IPS-20b (cell line): Measurements from ENCODE around the gene RAB20.

Source experiments
- H3K27ac ChIP-seq: one replicate; pipeline ENCODE4 v1.5.1; 2013; ENCODE audit warnings: low read length
- H3K27me3 ChIP-seq: 2 replicates; pipeline ENCODE4 v1.6.1; 2013; ENCODE audit warnings: mild to moderate bottlenecking, low read length, inconsistent platforms; ENCODE audit not compliant: insufficient read depth
- H3K36me3 ChIP-seq: 2 replicates; pipeline ENCODE4 v1.6.1; 2013; ENCODE audit warnings: low read depth, mild to moderate bottlenecking, inconsistent platforms, low read length, moderate library complexity; ENCODE audit not compliant: insufficient read depth
- H3K4me1 ChIP-seq: 2 replicates; pipeline ENCODE4 v1.6.1; 2013; ENCODE audit warnings: mild to moderate bottlenecking, control low read depth, inconsistent platforms, low read length, moderate library complexity; ENCODE audit not compliant: insufficient read depth
- H3K4me3 ChIP-seq: 2 replicates; pipeline ENCODE4 v1.5.1; 2013; ENCODE audit warnings: mild to moderate bottlenecking, low read length, inconsistent platforms
- H3K9ac ChIP-seq: 2 replicates; pipeline ENCODE4 v1.6.1; 2013; ENCODE audit warnings: low read depth, mild to moderate bottlenecking, inconsistent platforms, low read length, moderate library complexity
- H3K9me3 ChIP-seq: 2 replicates; pipeline ENCODE4 v1.6.1; 2013; ENCODE audit warnings: mild to moderate bottlenecking, low read depth, low read length, inconsistent platforms; ENCODE audit not compliant: insufficient read depth

The RAB20 gene

GRCh38 chr13:110548891-110549794 lies 12.4 kb downstream of the RAB20 start:
- peaks cover 4% of the 10 kb centered on the region; the same call in 1 of the 2 replicates for H3K4me1 ChIP-seq
- no peaks in the 10 kb centered on the region for H3K36me3 ChIP-seq
- no peaks in the 10 kb centered on the region for H3K27me3 ChIP-seq
- no peak overlapping the region for H3K4me3 ChIP-seq
- H3K9me3 ChIP-seq = peaks cover 11% of the 10 kb centered on the region; the same call in 1 of the 2 replicates
- H3K9ac ChIP-seq = no peak overlapping the region
- H3K27ac ChIP-seq = no peak overlapping the region

GRCh38 chr13:110546926-110547325 lies 14.6 kb downstream of the RAB20 start:
- H3K9me3 ChIP-seq = peaks cover 14% of the 10 kb centered on the region; the same call in 1 of the 2 replicates
- no peak overlapping the region for H3K4me3 ChIP-seq
- H3K27me3 ChIP-seq = no peaks in the 10 kb centered on the region
- peaks cover 4% of the 10 kb centered on the region; the same call in 1 of the 2 replicates for H3K4me1 ChIP-seq
- no peak overlapping the region for H3K9ac ChIP-seq
- no peak overlapping the region for H3K27ac ChIP-seq
- H3K36me3 ChIP-seq = no peaks in the 10 kb centered on the region

GRCh38 chr13:110546378-110546777 lies 15.1 kb downstream of the RAB20 start:
- no peaks in the 10 kb centered on the region for H3K36me3 ChIP-seq
- peaks cover 14% of the 10 kb centered on the region; the same call in 1 of the 2 replicates for H3K9me3 ChIP-seq
- peaks cover 4% of the 10 kb centered on the region; the same call in 1 of the 2 replicates for H3K4me1 ChIP-seq
- H3K9ac ChIP-seq = no peak overlapping the region
- H3K27ac ChIP-seq = no peak overlapping the region
- no peak overlapping the region for H3K4me3 ChIP-seq
- no peaks in the 10 kb centered on the region for H3K27me3 ChIP-seq

GRCh38 chr13:110542169-110542796 lies 19.2 kb downstream of the RAB20 start:
- H3K9ac ChIP-seq = no peak overlapping the region
- no peaks in the 10 kb centered on the region for H3K27me3 ChIP-seq

GRCh38 chr13:110541526-110541920 lies 20.0 kb downstream of the RAB20 start:
- Histone ChIP-seq H3K36me3 (no peaks in the 10 kb centered on the region), H3K4me3 (no peak overlapping the region), H3K27ac (no peak overlapping the region), H3K9me3 (peaks cover 14% of the 10 kb centered on the region; the same call in 1 of the 2 replicates), H3K9ac (no peak overlapping the region), H3K27me3 (no peaks in the 10 kb centered on the region), H3K4me1 (peaks cover 4% of the 10 kb centered on the region; the same call in 1 of the 2 replicates)

More at GRCh38 chr13:110542169-110542796, 19.2 kb downstream of the RAB20 start:
- no peaks in the 10 kb centered on the region for H3K36me3 ChIP-seq
- H3K9me3 ChIP-seq = peaks cover 14% of the 10 kb centered on the region; the same call in 1 of the 2 replicates
- no peak overlapping the region for H3K4me3 ChIP-seq
- H3K4me1 ChIP-seq = peaks cover 4% of the 10 kb centered on the region; the same call in 1 of the 2 replicates
- H3K27ac ChIP-seq = no peak overlapping the region

GRCh38 chr13:110540871-110541525 lies 20.5 kb downstream of the RAB20 start:
- Histone ChIP-seq H3K27me3 (no peaks in the 10 kb centered on the region), H3K9ac (no peak overlapping the region), H3K4me1 (peaks cover 3% of the 10 kb centered on the region; the same call in 1 of the 2 replicates), H3K27ac (no peak overlapping the region), H3K36me3 (no peaks in the 10 kb centered on the region), H3K9me3 (peaks cover 14% of the 10 kb centered on the region; the same call in 1 of the 2 replicates), H3K4me3 (no peak overlapping the region)

- H3K4me1 ChIP-seq = no peaks in the 10 kb centered on the region
- peaks cover 10% of the 10 kb centered on the region; the same call in 1 of the 2 replicates for H3K9me3 ChIP-seq
- H3K4me3 ChIP-seq = no peak overlapping the region
- H3K27ac ChIP-seq = no peak overlapping the region
- H3K27me3 ChIP-seq = no peaks in the 10 kb centered on the region
- H3K9ac ChIP-seq = no peak overlapping the region
- H3K36me3 ChIP-seq = no peaks in the 10 kb centered on the region
Measured at GRCh38 chr13:110539894-110540293, 21.6 kb downstream of the RAB20 start.

GRCh38 chr13:110538632-110539031 lies 22.9 kb downstream of the RAB20 start:
- no peak overlapping the region for H3K27ac ChIP-seq
- H3K9ac ChIP-seq = no peak overlapping the region
- no peaks in the 10 kb centered on the region for H3K36me3 ChIP-seq
- H3K4me1 ChIP-seq = no peaks in the 10 kb centered on the region
- H3K9me3 ChIP-seq = no peaks in the 10 kb centered on the region
- H3K4me3 ChIP-seq = no peak overlapping the region
- no peaks in the 10 kb centered on the region for H3K27me3 ChIP-seq

GRCh38 chr13:110536006-110536693 lies 25.4 kb downstream of the RAB20 start:
- Histone ChIP-seq H3K9ac (no peak overlapping the region), H3K27ac (no peak overlapping the region), H3K4me3 (no peak overlapping the region), H3K27me3 (no peaks in the 10 kb centered on the region), H3K4me1 (peaks cover 7% of the 10 kb centered on the region; the same call in 1 of the 2 replicates), H3K9me3 (no peaks in the 10 kb centered on the region), H3K36me3 (no peaks in the 10 kb centered on the region)

- Histone ChIP-seq H3K4me1 (peaks cover 12% of the 10 kb centered on the region; the same call in 1 of the 2 replicates), H3K27ac (no peak overlapping the region), H3K36me3 (no peaks in the 10 kb centered on the region)
Measured at GRCh38 chr13:110535526-110535925, 26.0 kb downstream of the RAB20 start.

More at GRCh38 chr13:110535526-110535925, 26.0 kb downstream of the RAB20 start:
- Histone ChIP-seq H3K9ac (no peak overlapping the region), H3K27me3 (no peaks in the 10 kb centered on the region), H3K9me3 (no peaks in the 10 kb centered on the region), H3K4me3 (no peak overlapping the region)
